Endothelial cell (in vitro differentiated cells): ENCODE results near the gene ARID4B. TPM values are rescaled to one million over a fixed set of nuclear protein-coding genes. Genes with fewer than 3 reads are reported as not detected.

Experiments used
- DNase-seq: peaks from one replicate; pipeline ENCODE4 v3.0.0; 2021; ENCODE audit warnings: low spot score
- H3K27ac Mint-ChIP-seq: one replicate; pipeline ENCODE4 v1.8.0; 2021; ENCODE audit warnings: mixed read lengths, inconsistent platforms; ENCODE audit not compliant: unreplicated experiment
- H3K27me3 Mint-ChIP-seq: one replicate; pipeline ENCODE4 v1.8.0; 2021; ENCODE audit warnings: mild to moderate bottlenecking, moderate library complexity, mixed read lengths, inconsistent platforms; ENCODE audit not compliant: unreplicated experiment
- H3K36me3 Mint-ChIP-seq: one replicate; pipeline ENCODE4 v1.8.0; 2021; ENCODE audit warnings: mild to moderate bottlenecking, low read depth, mixed read lengths, inconsistent platforms; ENCODE audit not compliant: unreplicated experiment
- H3K4me1 Mint-ChIP-seq: one replicate; pipeline ENCODE4 v1.8.0; 2021; ENCODE audit warnings: mild to moderate bottlenecking, mixed read lengths, inconsistent platforms; ENCODE audit not compliant: unreplicated experiment
- H3K4me3 Mint-ChIP-seq: one replicate; pipeline ENCODE4 v1.8.0; 2021; ENCODE audit warnings: mild to moderate bottlenecking, mixed read lengths, inconsistent platforms; ENCODE audit not compliant: unreplicated experiment
- H3K9me3 Mint-ChIP-seq: one replicate; pipeline ENCODE4 v1.8.0; 2021; ENCODE audit warnings: mixed read lengths, inconsistent platforms; ENCODE audit not compliant: unreplicated experiment
- CTCF ChIP-seq: fragments of 200-600 bp; sonication (generic); IDR thresholded peaks from one replicate; pipeline ENCODE4 v1.5.0; 2021; ENCODE audit warnings: antibody characterized with exemption; ENCODE audit not compliant: unreplicated experiment
- total RNA-seq: library from RNA; stranded (reverse); fragmentation: NEBNext Ultra II Directional; extraction: Animal tissue kit (Norgen Biotek cat#: 25700); gene quantifications from one replicate; pipeline ENCODE4 v1.2.1, GENCODE V29; 2021; ENCODE audit not compliant: unreplicated experiment

The ARID4B gene
- total RNA-seq, 1 donor from 2014 or later, result 48.2 TPM

- no peak for TF ChIP-seq CTCF
- H3K36me3 Mint-ChIP-seq, result peaks cover 11% of the 10 kb centered on the region
- no peak for DNase-seq
- no peak overlapping the region for H3K4me3 Mint-ChIP-seq
- no peaks in the 10 kb centered on the region for H3K9me3 Mint-ChIP-seq
- peaks cover 14% of the 10 kb centered on the region for H3K4me1 Mint-ChIP-seq
- peaks cover 7% of the 10 kb centered on the region for H3K27me3 Mint-ChIP-seq
- H3K27ac Mint-ChIP-seq, result no peak overlapping the region
Observed at GRCh38 chr1:235158680-235159079, 169.3 kb downstream of the ARID4B start.

GRCh38 chr1:235157150-235157549, 170.8 kb downstream of the ARID4B start:
- no peak for TF ChIP-seq CTCF
- H3K36me3 Mint-ChIP-seq, result peaks cover 13% of the 10 kb centered on the region
- no peaks in the 10 kb centered on the region for H3K9me3 Mint-ChIP-seq
- H3K27me3 Mint-ChIP-seq, result peaks cover 7% of the 10 kb centered on the region
- H3K27ac Mint-ChIP-seq, result no peak overlapping the region
- peaks cover 13% of the 10 kb centered on the region for H3K4me1 Mint-ChIP-seq
- H3K4me3 Mint-ChIP-seq, result no peak overlapping the region
- DNase-seq, result no peak

DNA sequence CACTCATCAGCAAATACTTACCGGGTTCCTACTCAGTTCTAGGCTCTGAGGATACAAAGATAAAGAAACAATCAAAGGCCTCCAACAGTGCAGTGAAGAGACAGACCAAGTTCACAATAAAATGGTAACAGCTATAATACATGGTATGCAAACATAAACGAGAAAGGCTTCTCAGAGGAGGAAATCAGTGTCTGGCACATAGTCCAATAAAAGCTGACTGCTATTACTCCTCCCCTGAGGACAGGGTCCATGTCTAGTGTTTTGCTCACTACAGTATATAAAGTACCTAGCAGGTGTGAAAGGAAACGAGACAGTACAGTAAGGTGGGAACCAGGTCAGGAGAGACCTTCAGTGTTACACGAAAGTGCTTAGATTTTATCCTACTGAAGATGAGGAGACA, 171.2 kb downstream of the ARID4B start:
- H3K27ac Mint-ChIP-seq, result no peak overlapping the region
- no peak for DNase-seq
- H3K9me3 Mint-ChIP-seq, result no peaks in the 10 kb centered on the region
- peaks cover 9% of the 10 kb centered on the region for H3K4me1 Mint-ChIP-seq
- no peak overlapping the region for H3K4me3 Mint-ChIP-seq
- no peak for TF ChIP-seq CTCF
- peaks cover 13% of the 10 kb centered on the region for H3K36me3 Mint-ChIP-seq
- H3K27me3 Mint-ChIP-seq, result peaks cover 4% of the 10 kb centered on the region

GRCh38 chr1:235156265-235156664, 171.7 kb downstream of the ARID4B start:
- Mint-ChIP-seq H3K9me3 (no peaks in the 10 kb centered on the region), H3K4me3 (no peak overlapping the region), H3K36me3 (peaks cover 13% of the 10 kb centered on the region), H3K27ac (no peak overlapping the region), H3K4me1 (peaks cover 7% of the 10 kb centered on the region), H3K27me3 (peaks cover 2% of the 10 kb centered on the region)
- no peak for TF ChIP-seq CTCF
- no peak for DNase-seq

GRCh38 chr1:235152235-235152634, 175.7 kb downstream of the ARID4B start:
- no peak overlapping the region for H3K4me3 Mint-ChIP-seq
- H3K9me3 Mint-ChIP-seq, result no peaks in the 10 kb centered on the region
- peaks cover 13% of the 10 kb centered on the region for H3K36me3 Mint-ChIP-seq
- H3K27me3 Mint-ChIP-seq, result no peaks in the 10 kb centered on the region
- H3K4me1 Mint-ChIP-seq, result no peaks in the 10 kb centered on the region
- no peak overlapping the region for H3K27ac Mint-ChIP-seq
- no peak for TF ChIP-seq CTCF
- DNase-seq, result no peak
